Activated T-helper 9 cell treated with anti-CD3 and anti-CD28 coated beads, Interleukin-2, amount 50 U/mL, for 16 hours (primary cell): ENCODE measurements around the gene SIK3.

Experiments
- DNase-seq: peaks from one replicate; pipeline ENCODE4 v3.0.0-alpha.2; 2020; ENCODE audit warnings: low read depth

Gene SIK3

GRCh38 chr11:117009905-117010605, 88.2 kb downstream of the SIK3 start:
- no peak for DNase-seq

- no peak for DNase-seq
These were observed 92.5 kb downstream of the SIK3 start for GRCh38 chr11:117005758-117006157.

- DNase-seq: no peak
These were observed 95.5 kb downstream of the SIK3 start for GRCh38 chr11:117002639-117003299.

- DNase-seq: no peak
These were observed 98.1 kb downstream of the SIK3 start for GRCh38 chr11:117000014-117000737.

GRCh38 chr11:116997071-116997470, 101.2 kb downstream of the SIK3 start:
- no peak for DNase-seq

- no peak for DNase-seq
These were observed 104.0 kb downstream of the SIK3 start for GRCh38 chr11:116994195-116994594.

GRCh38 chr11:116993599-116993998, 104.6 kb downstream of the SIK3 start:
- no peak for DNase-seq

GRCh38 chr11:116991491-116991890, 106.7 kb downstream of the SIK3 start:
- DNase-seq: no peak

- DNase-seq: no peak
These were observed 107.4 kb downstream of the SIK3 start for GRCh38 chr11:116990811-116991210.

- no peak for DNase-seq
These were observed 108.2 kb downstream of the SIK3 start for GRCh38 chr11:116990061-116990473.

GRCh38 chr11:116989184-116989583, 109.0 kb downstream of the SIK3 start:
- no peak for DNase-seq

GRCh38 chr11:116986521-116987105, 111.6 kb downstream of the SIK3 start:
- no peak for DNase-seq

GRCh38 chr11:116984589-116984988, 113.6 kb downstream of the SIK3 start:
- no peak for DNase-seq

GRCh38 chr11:116984186-116984585, 114.0 kb downstream of the SIK3 start:
- DNase-seq: no peak

- DNase-seq: no peak
These were observed 116.9 kb downstream of the SIK3 start for GRCh38 chr11:116981266-116981885.

- DNase-seq: no peak
These were observed 118.0 kb downstream of the SIK3 start for GRCh38 chr11:116980136-116980793.

- no peak for DNase-seq
These were observed 121.2 kb downstream of the SIK3 start for GRCh38 chr11:116976941-116977570.

- DNase-seq: no peak
These were observed 122.6 kb downstream of the SIK3 start for GRCh38 chr11:116975661-116976060.

GRCh38 chr11:116973270-116973669, 125.0 kb downstream of the SIK3 start:
- DNase-seq: no peak

- no peak for DNase-seq
These were observed 125.5 kb downstream of the SIK3 start for GRCh38 chr11:116972691-116973090.
